Heart left ventricle (tissue), 16 donors: Measurements from ENCODE around the gene INPP4B. TPM values are rescaled to one million over a fixed set of nuclear protein-coding genes. Genes with fewer than 3 reads are reported as not detected.

Experiments used
- ATAC-seq, 4 donors: fragments of 200-7000 bp; cut with Tn5 transposase; one replicate each; pipeline ENCODE4 v1.9.1; 2020 to 2022; ENCODE audit warnings: moderate library complexity in 4 of 4, mild to moderate bottlenecking in 3 of 4, moderate number of reproducible peaks in 1 of 4
- DNase-seq, 5 donors: peaks; one replicate each; pipeline ENCODE4 v3.0.0-alpha.2; 2020
- H3K27ac ChIP-seq, 12 donors: fragments of 200-600 bp; sonication (generic) in 4 of 12; one replicate each; pipeline versions ENCODE4 v1.5.0 to v1.8.0; 2016 to 2022; ENCODE audit warnings: mild to moderate bottlenecking in 2 of 12
- H3K27me3 ChIP-seq, 9 donors: fragments of 200-600 bp; sonication (generic) in 2 of 9; one replicate each; pipeline versions ENCODE4 v1.5.1 to v1.8.0; 2016 to 2022; ENCODE audit warnings: mild to moderate bottlenecking in 3 of 9
- H3K36me3 ChIP-seq, 9 donors: fragments of 200-600 bp; sonication (generic) in 2 of 9; one replicate each; pipeline versions ENCODE4 v1.5.0 to v1.8.0; 2018 to 2022; ENCODE audit warnings: mild to moderate bottlenecking in 2 of 9
- H3K4me1 ChIP-seq, 12 donors: fragments of 200-600 bp; sonication (generic) in 4 of 12; one replicate each; pipeline versions ENCODE4 v1.5.0 to v1.8.0; 2016 to 2022; ENCODE audit warnings: mild to moderate bottlenecking in 3 of 12
- H3K4me3 ChIP-seq, 12 donors: fragments of 200-600 bp; sonication (generic) in 4 of 12; one replicate each; pipeline versions ENCODE4 v1.5.0 to v1.8.0; 2017 to 2022; ENCODE audit warnings: mild to moderate bottlenecking in 9 of 12, moderate library complexity in 4 of 12
- H3K9me3 ChIP-seq, 12 donors: fragments of 200-600 bp; sonication (generic) in 4 of 12; one replicate each; pipeline versions ENCODE4 v1.5.0 to v1.8.0; 2016 to 2022; ENCODE audit warnings: mild to moderate bottlenecking in 1 of 12
- CTCF ChIP-seq, 12 donors: fragments of 200-600 bp; sonication (generic) in 4 of 12; IDR thresholded peaks; one replicate each; pipeline versions ENCODE4 v1.5.0 to v1.8.0; 2018 to 2022; ENCODE audit warnings: antibody characterized with exemption in 12 of 12, mild to moderate bottlenecking in 5 of 12
- POLR2A ChIP-seq, 2 donors: fragments of 450-650 bp; IDR thresholded peaks; one replicate each; pipeline ENCODE4 v1.6.1; 2017; ENCODE audit warnings: antibody characterized with exemption in 2 of 2, mild to moderate bottlenecking in 2 of 2, moderate library complexity in 2 of 2
- WGBS, 4 donors: extraction: QIAGEN DNeasy Blood & Tissue Kit in 2 of 4; methylation state at CpG; one replicate each; pipeline versions ENCODE4 v1.1.5 to v1.1.7; 2013 to 2018; 5-methylcytosine and 5-hydroxymethylcytosine counted together
- intact Hi-C, 10 donors: fragments of 100-400 bp; cut with DNase I; formaldehyde crosslinking; loops; one replicate each; pipeline versions ENCODE4 v1.11.1 to v1.14.2; 2022
- polyA plus RNA-seq, 2 donors: library from polyadenylated mRNA; stranded (reverse); fragments of 200-250 nt; gene quantifications; one replicate each; pipeline ENCODE4 v1.2.3, GENCODE V29; 2013
- total RNA-seq, 9 donors: library from RNA; depleted of rRNA in 2 of 9; stranded (reverse); fragments of >200 nt in 2 of 9; fragmentation: NEBNext Ultra II Directional in 3 of 9; extraction: Animal tissue kit (Norgen Biotek cat#: 25700) in 3 of 9; gene quantifications; one replicate each; pipeline versions ENCODE4 v1.1.0 to v1.2.4, GENCODE V29; 2016 to 2023
- donor health status: ischemic (EF 13 %, LVEDD 7.1; RV severe dilation, severe dysfunction).
- donor health status: healthy with polysubstance abuse.
- donor health status: DM: no; HTN: yes; CAD: no.
- donor health status: DM: no; HTN: no; CAD: no.
- donor health status: ischemic (EF 25% LVEDD 6.9; RV normal size, moderate dysfunction).
- donor health status: ischemic (EF 25% LVEDD 5.7; RV mildly dilated, moderate dysfunction).
- donor health status: healthy.
- donor health status: DM: yes; HTN: yes; CAD: no.
- donor health status: ischemic (EF 35%, LVEDD 5.7; RV mildly dilated, moderate dysfunction).
- donor health status: nonischemic (EF 11% LVEDD 7.7; RV severe dilation, severe dysfunction).
- donor health status: DM: yes; HTN: yes; CAD: no.
- donor health status: PGD.
- donor health status: ischemic (EF 29% LVEDD 5.4; RV normal size, mild dysfunction).
- donor health status: nonischemic (EF 23%, LVEDD 6.1; RV moderate dilation, normal function).

INPP4B gene
- total and polyA plus RNA-seq, 11 donors = 5.5 to 128 (median 39.1) TPM

- TF ChIP-seq CTCF (IDR thresholded peaks at IDR 0.05) = peak in 1 of 12 donors; percentile 9
- TF ChIP-seq POLR2A (IDR thresholded peaks at IDR 0.05) = no peak
- H3K27me3 ChIP-seq = no peaks in the 10 kb centered on the region
- ATAC-seq (peak in 2 of 4 donors; percentile 33 to 34), DNase-seq (no peak)
- no peaks in the 10 kb centered on the region for H3K36me3 ChIP-seq
- peak overlapping the region in 1 of 12 donors; percentile 42 for H3K4me3 ChIP-seq
- peaks cover 0 to 15% (median 3%) of the 10 kb centered on the region in 12 donors for H3K4me1 ChIP-seq
- intact Hi-C loops = no loop called here
- WGBS, 4 donors = 54 to 71% (median 61%) methylated on average over 5 of the region's 5 CpGs
- peak overlapping the region in 2 of 12 donors; percentile 19 to 52 for H3K27ac ChIP-seq
- H3K9me3 ChIP-seq = peaks cover 0 to 10% (median 0%) of the 10 kb centered on the region in 12 donors
Observed at GRCh38 chr4:142567199-142567598, 278.9 kb downstream of the INPP4B start.

- DNase-seq = no peak
- peak overlapping the region in 1 of 12 donors; percentile 42 for H3K4me3 ChIP-seq
- intact Hi-C loops = no loop called here
Observed at GRCh38 chr4:142566777-142567176, 279.3 kb downstream of the INPP4B start.

GRCh38 chr4:142566243-142566642 lies 279.9 kb downstream of the INPP4B start:
- peak overlapping the region in 1 of 12 donors; percentile 42 for H3K4me3 ChIP-seq
- no peak for TF ChIP-seq CTCF (IDR thresholded peaks at IDR 0.05)
- TF ChIP-seq POLR2A (IDR thresholded peaks at IDR 0.05) = no peak
- peak overlapping the region in 1 of 12 donors; percentile 53 for H3K27ac ChIP-seq

More at GRCh38 chr4:142566777-142567176, 279.3 kb downstream of the INPP4B start:
- TF ChIP-seq POLR2A (IDR thresholded peaks at IDR 0.05) (no peak), CTCF (IDR thresholded peaks at IDR 0.05) (no peak)
- Histone ChIP-seq H3K36me3 (no peaks in the 10 kb centered on the region), H3K4me1 (peaks cover 0 to 15% (median 3%) of the 10 kb centered on the region in 12 donors), H3K9me3 (peaks cover 0 to 10% (median 0%) of the 10 kb centered on the region in 12 donors), H3K27me3 (no peaks in the 10 kb centered on the region), H3K27ac (peak overlapping the region in 1 of 12 donors; percentile 53)
- WGBS, 4 donors = 77 to 85% (median 83%) methylated on average over 4 of the region's 4 CpGs
- ATAC-seq = no peak

GRCh38 chr4:142565771-142566170 lies 280.3 kb downstream of the INPP4B start:
- intact Hi-C loops = no loop called here
- no peak for TF ChIP-seq POLR2A (IDR thresholded peaks at IDR 0.05)
- no peak for TF ChIP-seq CTCF (IDR thresholded peaks at IDR 0.05)
- peaks cover 0 to 15% (median 3%) of the 10 kb centered on the region in 12 donors for H3K4me1 ChIP-seq
- H3K36me3 ChIP-seq = no peaks in the 10 kb centered on the region
- H3K4me3 ChIP-seq = peak overlapping the region in 1 of 12 donors; percentile 42
- ATAC-seq (no peak), DNase-seq (no peak)
- no peaks in the 10 kb centered on the region for H3K27me3 ChIP-seq
- H3K9me3 ChIP-seq = peaks cover 0 to 10% (median 0%) of the 10 kb centered on the region in 12 donors
- H3K27ac ChIP-seq = peak overlapping the region in 1 of 12 donors; percentile 53
- 74 to 82% (median 77%) methylated on average over 7 of the region's 7 CpGs for WGBS, 4 donors

More at GRCh38 chr4:142566243-142566642, 279.9 kb downstream of the INPP4B start:
- H3K4me1 ChIP-seq = peaks cover 0 to 15% (median 3%) of the 10 kb centered on the region in 12 donors
- ATAC-seq (no peak), DNase-seq (no peak)
- intact Hi-C loops = no loop called here
- no peaks in the 10 kb centered on the region for H3K36me3 ChIP-seq
- H3K27me3 ChIP-seq = no peaks in the 10 kb centered on the region
- peaks cover 0 to 10% (median 0%) of the 10 kb centered on the region in 12 donors for H3K9me3 ChIP-seq
